ENCODE results near the gene AP1AR.
A peak's percentile ranks its signal among the peaks of the same experiment; 100 is the strongest.

The AP1AR gene

GRCh38 chr4:112222219-112222955 is 9.2 kb upstream of the AP1AR start:
- no peak for DNase-seq

GRCh38 chr4:112225157-112225556 is 6.4 kb upstream of the AP1AR start:
- DNase-seq, result no peak

DNA sequence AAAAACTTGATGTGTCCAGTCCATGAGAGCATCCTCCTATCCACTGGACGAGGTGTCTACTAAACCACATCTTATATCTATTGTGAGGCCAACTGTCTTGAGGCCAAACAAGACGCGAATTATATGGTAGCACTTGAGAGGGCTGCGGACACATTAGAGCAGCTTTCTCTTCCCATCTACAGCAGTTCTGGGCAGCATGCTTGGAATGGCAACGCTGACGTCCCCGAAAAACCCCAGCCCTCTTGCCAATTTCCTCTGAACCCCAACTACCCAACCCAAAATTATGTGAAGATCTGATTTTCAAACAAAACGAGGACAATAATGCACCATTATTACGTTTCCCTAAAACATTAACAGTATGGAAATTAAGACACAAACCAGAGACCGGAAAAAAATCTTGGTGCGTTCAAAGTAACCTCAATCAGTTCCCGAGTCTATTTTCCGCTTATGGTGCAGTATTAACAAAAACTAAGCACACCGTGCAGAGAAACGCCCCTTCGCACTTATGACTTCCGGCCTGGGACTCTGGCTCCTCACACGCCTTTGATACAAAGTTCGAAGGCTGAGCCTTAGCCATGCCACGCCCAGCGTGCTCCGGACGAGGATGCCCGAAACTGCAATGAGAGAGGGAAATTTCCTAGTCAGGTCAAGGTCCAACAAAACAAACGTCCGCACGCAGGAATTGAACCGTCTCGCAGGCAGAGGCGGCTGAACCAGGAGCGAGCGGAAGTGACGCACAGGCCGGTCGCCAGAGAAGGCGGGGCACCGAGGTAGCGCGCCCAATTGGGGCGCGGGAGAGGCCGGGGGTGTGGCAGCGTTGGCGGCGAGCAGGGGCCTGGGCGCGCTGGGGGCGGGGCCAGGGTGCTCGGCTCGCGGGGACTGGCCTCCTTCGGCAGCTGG is 458 bp upstream of the AP1AR start:
- DNase-seq, result peak; percentile 99

DNA sequence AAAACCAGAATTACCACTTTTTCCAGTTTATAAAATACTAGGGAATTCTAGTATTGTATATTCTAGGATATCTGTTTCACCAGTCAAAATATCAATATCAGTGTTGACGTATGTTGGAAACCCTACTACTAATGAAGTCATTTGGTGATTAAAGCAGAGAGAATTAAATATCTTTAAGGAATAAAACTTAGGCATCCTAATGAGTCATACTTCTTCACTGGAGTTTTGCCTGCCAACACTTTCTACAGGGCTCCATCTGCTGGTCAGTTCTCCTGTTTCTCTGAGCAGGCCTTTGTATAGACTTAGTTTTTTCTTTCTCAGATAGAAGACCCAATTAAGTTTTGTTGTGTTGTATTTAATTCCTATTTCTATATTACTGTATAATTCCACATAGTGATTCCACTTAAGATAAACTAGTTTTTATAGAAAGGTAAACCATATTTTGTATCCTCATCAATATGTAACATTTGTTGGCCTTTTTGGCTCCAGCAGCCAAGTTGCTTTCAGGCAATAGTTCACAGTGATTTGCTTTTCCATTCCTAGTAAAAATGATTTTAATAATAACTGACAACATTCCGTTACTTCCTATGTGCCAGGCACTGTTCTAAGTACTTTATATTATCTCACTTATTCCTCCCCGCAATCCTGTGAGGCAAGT is 3.5 kb downstream of the AP1AR start:
- peak; percentile 54 for DNase-seq

DNA sequence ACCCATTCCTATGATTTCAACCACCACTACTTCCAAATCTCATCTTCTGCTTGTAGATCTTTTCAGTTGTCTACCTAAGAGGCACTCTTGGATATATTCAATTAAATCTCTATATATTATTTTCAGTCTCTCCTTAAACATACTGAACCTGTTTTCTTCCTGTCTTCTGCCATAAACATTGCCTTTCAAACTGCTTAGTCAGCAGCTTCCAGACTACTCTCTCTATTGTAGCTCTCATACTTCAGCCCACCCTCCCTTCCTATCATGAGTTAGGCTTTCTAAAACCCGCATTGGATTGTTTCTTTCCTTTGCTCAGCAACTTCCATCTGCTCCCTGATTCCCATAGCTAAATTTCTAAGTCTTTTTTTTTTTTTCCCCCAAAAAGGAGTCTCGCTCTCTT is 4.5 kb downstream of the AP1AR start:
- DNase-seq, result no peak

DNA sequence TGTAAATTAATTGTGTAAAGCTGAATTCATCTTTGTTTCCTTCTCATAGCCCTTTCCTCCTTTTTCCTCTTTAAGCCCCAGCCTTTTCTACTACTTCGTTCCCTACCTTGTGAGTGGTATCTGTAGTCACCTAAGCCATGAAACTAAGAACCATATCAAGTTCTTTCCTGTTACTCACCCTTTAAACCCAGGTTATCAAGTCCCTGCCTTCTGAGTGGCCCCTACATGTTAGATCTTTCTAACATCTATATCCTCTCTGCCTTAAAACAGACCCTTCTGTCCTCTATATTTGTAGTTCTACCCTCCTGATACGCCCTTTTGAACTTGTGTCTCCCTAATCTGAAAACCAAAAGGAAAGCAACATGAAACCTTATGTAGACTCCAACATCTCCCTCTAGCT is 7.2 kb downstream of the AP1AR start:
- DNase-seq, result no peak

- no peak for DNase-seq
Measured at GRCh38 chr4:112245383-112245782, 13.8 kb downstream of the AP1AR start.

DNA sequence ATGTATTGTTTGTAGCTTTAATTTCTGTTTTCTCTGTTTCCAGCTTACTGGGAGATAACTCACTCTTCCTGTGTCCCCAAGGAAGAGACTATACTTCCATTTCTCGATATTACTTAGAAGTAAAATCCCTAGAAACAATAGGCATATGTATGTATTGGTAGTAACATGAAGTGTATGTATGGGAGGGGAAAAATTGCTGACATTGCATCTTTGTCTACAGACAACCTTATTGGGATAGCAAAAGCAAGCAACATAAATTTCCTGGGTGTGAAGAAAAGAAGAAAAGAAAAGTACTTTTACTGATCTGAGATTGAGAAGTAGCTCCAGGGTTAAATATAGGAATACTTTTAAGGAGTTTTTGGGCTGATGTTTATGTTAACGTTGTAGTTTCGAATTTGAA is 15.4 kb downstream of the AP1AR start:
- DNase-seq, result no peak

GRCh38 chr4:112251019-112251643 is 19.5 kb downstream of the AP1AR start:
- DNase-seq, result no peak

GRCh38 chr4:112252234-112252633 is 20.6 kb downstream of the AP1AR start:
- no peak for DNase-seq

- no peak for DNase-seq
Measured at GRCh38 chr4:112253382-112254000, 21.9 kb downstream of the AP1AR start.

DNA sequence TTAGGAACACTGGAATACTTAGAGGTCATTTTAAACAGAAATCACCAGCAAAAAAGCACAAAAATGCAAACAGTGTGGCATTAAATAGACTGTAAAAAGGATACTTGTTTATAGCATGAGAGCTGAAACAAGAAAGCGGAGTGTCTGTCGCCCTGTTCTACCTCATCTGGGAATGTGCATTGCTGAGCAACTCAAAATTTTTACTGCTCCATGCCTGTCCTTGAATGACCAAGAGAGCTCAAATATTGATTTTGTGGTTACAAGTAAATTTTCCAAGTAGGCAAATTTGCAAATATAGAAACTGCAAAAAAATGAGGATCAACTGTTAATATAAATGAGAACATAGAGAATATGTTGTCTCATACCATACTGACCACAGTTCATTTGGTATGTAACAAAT is 25.5 kb downstream of the AP1AR start:
- DNase-seq, result no peak

DNA sequence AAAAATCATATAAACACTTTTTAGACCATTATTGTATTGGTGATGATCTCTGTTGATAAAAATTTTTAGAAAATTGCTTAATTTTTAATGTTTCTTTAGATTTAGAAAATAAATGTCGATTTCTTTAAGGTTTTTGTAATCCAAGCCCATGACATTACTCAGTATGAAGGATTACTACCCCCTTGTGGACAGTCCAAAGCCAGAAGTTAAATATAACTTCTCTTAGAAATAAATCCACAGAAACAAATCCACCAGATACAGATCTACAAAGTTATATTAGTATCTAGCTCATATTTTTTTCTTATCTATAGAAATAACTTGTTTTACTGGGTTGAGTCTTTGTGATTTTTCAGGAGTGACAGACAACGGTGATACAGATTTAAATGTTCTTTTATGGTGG is 35.2 kb downstream of the AP1AR start:
- DNase-seq, result no peak

DNA sequence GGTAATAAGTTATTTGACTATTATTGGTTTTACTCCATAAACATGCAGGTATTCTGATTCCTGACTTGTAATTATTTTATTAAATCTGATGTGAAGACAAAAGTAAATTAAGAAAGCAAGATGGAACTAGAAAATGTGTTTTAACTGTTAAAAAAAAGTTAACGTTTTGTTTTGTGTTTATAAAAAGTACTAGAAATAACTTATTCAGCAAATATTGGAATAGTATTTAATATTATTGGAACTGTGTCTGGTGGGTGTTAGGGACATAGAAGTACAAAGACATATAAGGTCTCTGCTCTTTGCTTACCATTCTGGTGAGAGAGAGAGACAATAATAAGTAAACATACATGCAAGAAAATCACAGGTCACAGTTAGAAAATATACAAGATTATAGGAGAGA is 38.5 kb downstream of the AP1AR start:
- DNase-seq, result no peak

GRCh38 chr4:112270640-112271421 is 39.2 kb downstream of the AP1AR start:
- no peak for DNase-seq

DNA sequence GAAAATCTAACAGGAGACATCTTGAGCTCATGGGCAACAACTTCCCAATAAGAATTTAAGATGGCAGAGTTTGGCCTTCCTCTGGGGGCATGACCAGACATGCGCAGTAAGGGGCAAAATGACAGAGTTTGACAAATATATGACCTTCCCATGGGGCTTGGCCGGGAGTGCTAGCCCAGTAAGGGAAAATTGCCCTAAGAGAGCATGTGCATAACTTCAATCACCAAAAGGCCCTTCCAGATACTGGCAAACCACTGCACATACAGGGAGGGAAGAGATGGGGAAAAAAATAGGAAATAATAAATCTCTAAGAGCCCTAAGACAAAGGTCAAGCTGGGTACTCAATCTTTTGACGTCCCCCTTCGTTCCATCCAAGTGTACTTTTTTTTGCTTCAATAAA is 40.7 kb downstream of the AP1AR start:
- DNase-seq, result no peak

GRCh38 chr4:112274959-112275358 is 43.4 kb downstream of the AP1AR start:
- DNase-seq, result no peak

GRCh38 chr4:112276113-112276512 is 44.5 kb downstream of the AP1AR start:
- DNase-seq, result no peak

- DNase-seq, result no peak
Measured at GRCh38 chr4:112277220-112277619, 45.6 kb downstream of the AP1AR start.

DNA sequence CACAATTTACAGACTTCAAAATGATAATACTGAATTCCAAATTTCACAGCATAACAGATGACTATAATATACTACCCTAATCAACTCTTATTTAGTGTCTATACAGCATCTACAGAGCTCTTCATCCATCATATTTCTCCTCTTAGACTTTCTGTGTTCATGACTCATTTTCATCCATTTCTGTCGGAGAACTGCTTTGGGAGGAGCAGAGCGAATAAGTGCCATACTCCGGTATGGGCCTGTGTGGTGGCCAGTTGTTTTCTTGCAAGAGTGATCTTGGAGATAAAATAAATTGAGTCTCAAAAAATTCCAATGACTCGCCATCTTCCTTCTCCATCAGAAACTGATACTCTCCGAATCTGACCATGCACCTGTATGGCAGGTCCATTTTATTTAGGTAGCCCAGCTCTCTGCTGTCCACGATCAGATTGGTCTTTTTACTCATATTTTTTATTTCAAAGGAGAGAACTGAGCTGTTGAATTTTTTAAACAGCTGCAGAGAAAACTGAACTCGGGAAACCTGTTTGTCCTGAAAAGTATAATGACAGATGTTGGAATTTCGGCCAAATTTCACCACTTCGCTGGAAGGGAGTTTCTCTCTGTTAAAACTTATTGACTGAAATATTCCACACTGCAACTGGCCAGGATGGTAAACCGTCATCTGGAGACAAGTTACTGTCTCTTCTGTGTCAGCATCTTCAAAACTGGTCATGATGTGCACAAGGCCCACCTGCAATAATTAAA is 46.3 kb downstream of the AP1AR start:
- DNase-seq, result no peak

Measured in left hindlimb (tissue), 1 donor.